Panc1 (cell line): Measurements from ENCODE around the gene WWOX. TPM values are rescaled to one million over a fixed set of nuclear protein-coding genes. Genes with fewer than 3 reads are reported as not detected.

Experiments used
- ATAC-seq: fragments of 200-7000 bp; cut with Tn5 transposase; 2 replicates; pipeline ENCODE4 v1.9.1; 2020; ENCODE audit warnings: mild to moderate bottlenecking, moderate library complexity
- BruUV-seq: library from RNA; stranded (reverse); fragments of 400-500 nt; replicated peaks from 2 replicates; lab custom pipeline; 2021; lab: Mats Ljungman, UMichigan
- CTCF ChIA-PET: fragments of 300-600 bp; sonication (Branson Sonifier 250); formaldehyde crosslinking; loops from one replicate; lab custom pipeline; 2022; ENCODE audit warnings: antibody characterized with exemption; lab: Charles Lee
- POLR2A ChIA-PET: fragments of 300-600 bp; sonication (Branson Sonifier 250); formaldehyde crosslinking; loops from one replicate; lab custom pipeline; 2022; ENCODE audit warnings: antibody characterized with exemption; lab: Charles Lee
- DNase-seq: peaks from one replicate; pipeline ENCODE4 v3.0.0-alpha.2; 2010; ENCODE audit warnings: low read depth, low spot score
- H3K27ac ChIP-seq: 2 replicates; pipeline ENCODE4 v1.5.1; 2011; ENCODE audit warnings: mild to moderate bottlenecking, low read length, inconsistent platforms
- H3K27me3 ChIP-seq: fragments of 200-500 bp; sonication (Bioruptor generic); 2 replicates; pipeline ENCODE4 v1.6.0; 2014; ENCODE audit warnings: low read length, inconsistent platforms; ENCODE audit not compliant: control insufficient read depth, insufficient read depth
- H3K36me3 ChIP-seq: fragments of 200-500 bp; sonication (Bioruptor generic); 2 replicates; pipeline ENCODE4 v1.5.1; 2014; ENCODE audit warnings: inconsistent platforms, mild to moderate bottlenecking, low read length, moderate library complexity; ENCODE audit not compliant: control insufficient read depth, insufficient read depth
- H3K4me1 ChIP-seq: 2 replicates; pipeline ENCODE4 v1.5.1; 2011; ENCODE audit warnings: inconsistent platforms, mild to moderate bottlenecking, low read length, moderate library complexity; ENCODE audit not compliant: control insufficient read depth, insufficient read depth
- H3K4me3 ChIP-seq, 2 experiments: 2 replicates each; pipeline ENCODE4 v1.5.1; 2011 to 2012; ENCODE audit warnings: low read depth in 2 of 2, low read length in 2 of 2, mild to moderate bottlenecking in 2 of 2, inconsistent platforms in 1 of 2, moderate library complexity in 1 of 2
- H3K9me3 ChIP-seq: fragments of 200-500 bp; sonication (Bioruptor generic); 2 replicates; pipeline ENCODE4 v1.5.1; 2014; ENCODE audit warnings: low read depth, mild to moderate bottlenecking, inconsistent platforms, low read length, moderate library complexity; ENCODE audit not compliant: control insufficient read depth, insufficient read depth
- POLR2AphosphoS5 ChIP-seq: IDR thresholded peaks from 2 replicates; pipeline ENCODE4 v1.6.1; 2012; ENCODE audit warnings: mild to moderate bottlenecking, low read depth, low read length, moderate library complexity
- SIN3A ChIP-seq: IDR thresholded peaks from 2 replicates; pipeline ENCODE4 v1.6.1; 2012; ENCODE audit warnings: low read depth, mild to moderate bottlenecking, low read length, moderate library complexity, borderline replicate concordance; ENCODE audit not compliant: insufficient read depth
- TCF7L2 ChIP-seq: IDR thresholded peaks from 2 replicates; pipeline ENCODE4 v1.6.1; 2011; ENCODE audit warnings: mild to moderate bottlenecking, low read depth, low read length, inconsistent platforms
- in situ Hi-C: cut with HindIII; loops from 2 replicates; pipeline ENCODE4 v1.10.0; 2016; ENCODE audit warnings: low sequenced_read_pairs, low pct_unique_long_range_greater_than_20kb
- intact Hi-C: fragments of 100-400 bp; cut with micrococcal nuclease; formaldehyde crosslinking; loops from one replicate; pipeline ENCODE4 v1.10.0; 2022; ENCODE audit not compliant: unreplicated experiment
- total RNA-seq: library from RNA; stranded (reverse); gene quantifications from one replicate; pipeline ENCODE4 v1.2.1, GENCODE V29; 2021; ENCODE audit not compliant: unreplicated experiment
- TF ChIP-seq, protein P1 (sequence below), 2 experiments: IDR thresholded peaks; 2 replicates each; pipeline ENCODE4 v1.6.1; 2011 to 2012; ENCODE audit warnings: low read depth in 2 of 2, control low read depth in 1 of 2, low read length in 1 of 2, mild to moderate bottlenecking in 1 of 2, moderate library complexity in 1 of 2; ENCODE audit not compliant: insufficient read depth in 1 of 2
- TF ChIP-seq, protein P2 (sequence below): fragments of 450-650 bp; IDR thresholded peaks from 2 replicates; pipeline ENCODE4 v1.5.1; 2017; ENCODE audit warnings: mild to moderate bottlenecking

WWOX gene
- total RNA-seq, 1 experiment from 2014 or later: 12.5 TPM

DNA sequence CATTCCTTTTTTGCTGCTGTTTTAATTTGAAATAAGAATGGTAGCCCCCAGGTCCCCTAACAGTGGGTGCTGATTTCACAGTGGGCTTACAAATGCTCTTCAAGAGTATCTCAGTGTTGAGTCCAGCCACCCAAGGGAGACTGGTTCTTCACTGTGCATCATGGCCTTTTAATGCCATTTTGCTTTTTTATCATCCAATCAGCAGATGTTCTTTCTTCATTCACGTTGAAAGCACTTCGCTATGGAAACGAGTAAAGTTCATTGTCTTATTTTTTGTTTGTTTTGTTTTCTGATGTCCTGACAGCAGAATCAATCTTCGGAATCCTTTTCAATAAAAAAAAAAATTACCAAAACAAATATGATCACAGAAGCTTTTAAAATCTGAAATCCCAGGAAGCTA is 1072.0 kb downstream of the WWOX start:
- in situ Hi-C loops: no loop called here
- DNase-seq: no peak
- intact Hi-C loops: no loop called here
- ATAC-seq: no peak
- Histone ChIP-seq H3K36me3 (no peaks in the 10 kb centered on the region), H3K4me3 (no peak overlapping the region), H3K27ac (no peak overlapping the region), H3K4me1 (no peaks in the 10 kb centered on the region), H3K27me3 (no peaks in the 10 kb centered on the region), H3K9me3 (no peaks in the 10 kb centered on the region)
- CTCF ChIA-PET: no interaction called here
- TF ChIP-seq, protein P1, sequence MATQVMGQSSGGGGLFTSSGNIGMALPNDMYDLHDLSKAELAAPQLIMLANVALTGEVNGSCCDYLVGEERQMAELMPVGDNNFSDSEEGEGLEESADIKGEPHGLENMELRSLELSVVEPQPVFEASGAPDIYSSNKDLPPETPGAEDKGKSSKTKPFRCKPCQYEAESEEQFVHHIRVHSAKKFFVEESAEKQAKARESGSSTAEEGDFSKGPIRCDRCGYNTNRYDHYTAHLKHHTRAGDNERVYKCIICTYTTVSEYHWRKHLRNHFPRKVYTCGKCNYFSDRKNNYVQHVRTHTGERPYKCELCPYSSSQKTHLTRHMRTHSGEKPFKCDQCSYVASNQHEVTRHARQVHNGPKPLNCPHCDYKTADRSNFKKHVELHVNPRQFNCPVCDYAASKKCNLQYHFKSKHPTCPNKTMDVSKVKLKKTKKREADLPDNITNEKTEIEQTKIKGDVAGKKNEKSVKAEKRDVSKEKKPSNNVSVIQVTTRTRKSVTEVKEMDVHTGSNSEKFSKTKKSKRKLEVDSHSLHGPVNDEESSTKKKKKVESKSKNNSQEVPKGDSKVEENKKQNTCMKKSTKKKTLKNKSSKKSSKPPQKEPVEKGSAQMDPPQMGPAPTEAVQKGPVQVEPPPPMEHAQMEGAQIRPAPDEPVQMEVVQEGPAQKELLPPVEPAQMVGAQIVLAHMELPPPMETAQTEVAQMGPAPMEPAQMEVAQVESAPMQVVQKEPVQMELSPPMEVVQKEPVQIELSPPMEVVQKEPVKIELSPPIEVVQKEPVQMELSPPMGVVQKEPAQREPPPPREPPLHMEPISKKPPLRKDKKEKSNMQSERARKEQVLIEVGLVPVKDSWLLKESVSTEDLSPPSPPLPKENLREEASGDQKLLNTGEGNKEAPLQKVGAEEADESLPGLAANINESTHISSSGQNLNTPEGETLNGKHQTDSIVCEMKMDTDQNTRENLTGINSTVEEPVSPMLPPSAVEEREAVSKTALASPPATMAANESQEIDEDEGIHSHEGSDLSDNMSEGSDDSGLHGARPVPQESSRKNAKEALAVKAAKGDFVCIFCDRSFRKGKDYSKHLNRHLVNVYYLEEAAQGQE (IDR thresholded peaks at IDR 0.05; ENCODE audit: insufficient read depth in 1 of 2, low read depth in 2 of 2, low read length in 1 of 2): no peak
- TF ChIP-seq, protein P2, sequence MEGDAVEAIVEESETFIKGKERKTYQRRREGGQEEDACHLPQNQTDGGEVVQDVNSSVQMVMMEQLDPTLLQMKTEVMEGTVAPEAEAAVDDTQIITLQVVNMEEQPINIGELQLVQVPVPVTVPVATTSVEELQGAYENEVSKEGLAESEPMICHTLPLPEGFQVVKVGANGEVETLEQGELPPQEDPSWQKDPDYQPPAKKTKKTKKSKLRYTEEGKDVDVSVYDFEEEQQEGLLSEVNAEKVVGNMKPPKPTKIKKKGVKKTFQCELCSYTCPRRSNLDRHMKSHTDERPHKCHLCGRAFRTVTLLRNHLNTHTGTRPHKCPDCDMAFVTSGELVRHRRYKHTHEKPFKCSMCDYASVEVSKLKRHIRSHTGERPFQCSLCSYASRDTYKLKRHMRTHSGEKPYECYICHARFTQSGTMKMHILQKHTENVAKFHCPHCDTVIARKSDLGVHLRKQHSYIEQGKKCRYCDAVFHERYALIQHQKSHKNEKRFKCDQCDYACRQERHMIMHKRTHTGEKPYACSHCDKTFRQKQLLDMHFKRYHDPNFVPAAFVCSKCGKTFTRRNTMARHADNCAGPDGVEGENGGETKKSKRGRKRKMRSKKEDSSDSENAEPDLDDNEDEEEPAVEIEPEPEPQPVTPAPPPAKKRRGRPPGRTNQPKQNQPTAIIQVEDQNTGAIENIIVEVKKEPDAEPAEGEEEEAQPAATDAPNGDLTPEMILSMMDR: no peak
- no TSS peak for BruUV-seq
- POLR2A ChIA-PET: no interaction called here

DNA sequence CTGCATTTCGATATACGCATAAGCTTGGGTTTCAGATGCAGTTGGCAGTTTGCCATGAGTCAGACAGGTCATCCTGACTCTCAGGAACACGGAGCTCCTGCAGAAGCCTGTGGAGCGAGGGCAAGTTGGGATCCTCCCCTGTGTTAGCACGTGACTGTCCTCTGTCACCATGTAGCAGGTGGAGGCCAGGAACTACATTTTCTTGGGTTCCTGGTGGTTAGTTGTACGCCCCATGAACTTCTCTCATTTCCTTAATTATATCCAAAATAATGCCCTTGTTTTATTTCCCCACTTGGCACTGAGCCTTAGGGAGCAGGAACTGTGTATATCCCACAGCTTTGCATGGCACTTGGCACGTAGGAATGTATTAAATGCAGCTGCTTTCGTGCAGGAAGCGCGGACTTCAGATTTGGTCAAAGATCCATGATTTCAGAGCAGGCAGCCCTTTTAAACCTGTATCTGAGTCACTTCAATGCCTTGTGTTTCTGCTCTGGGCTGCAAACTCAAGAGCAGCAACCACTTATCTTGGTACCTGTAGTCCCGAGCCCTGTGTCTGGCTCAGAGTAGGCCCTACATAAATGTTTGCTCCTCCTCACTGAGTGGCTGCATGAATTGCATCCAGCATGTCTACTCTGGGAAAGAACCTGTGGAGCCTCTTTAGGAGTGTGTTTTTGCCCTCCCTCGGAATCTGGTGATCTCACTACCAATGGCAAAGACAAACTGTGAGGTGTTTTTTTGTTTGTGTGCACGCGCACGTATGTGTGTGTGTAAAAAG is 1072.7 kb downstream of the WWOX start:
- in situ Hi-C loops (no loop called here), intact Hi-C loops (no loop called here)
- Histone ChIP-seq H3K27me3 (no peaks in the 10 kb centered on the region), H3K27ac (no peak overlapping the region), H3K4me1 (no peaks in the 10 kb centered on the region), H3K36me3 (no peaks in the 10 kb centered on the region), H3K9me3 (no peaks in the 10 kb centered on the region), H3K4me3 (no peak overlapping the region)
- ChIA-PET POLR2A (no interaction called here), CTCF (no interaction called here)
- BruUV-seq: no TSS peak
- ATAC-seq: no peak
- TF ChIP-seq, protein P2: no peak
- TF ChIP-seq TCF7L2 (no peak), POLR2AphosphoS5 (no peak), SIN3A (no peak)
- TF ChIP-seq, protein P1 (IDR thresholded peaks at IDR 0.05; ENCODE audit: insufficient read depth in 1 of 2, low read depth in 2 of 2, low read length in 1 of 2): no peak
- DNase-seq: no peak
